HepG2 (cell line): ENCODE measurements around the gene RPH3AL.

Experiments used
- GABPA ChIP-seq, 2 experiments: IDR thresholded peaks; 2 replicates each; pipeline ENCODE4 v1.6.1; 2011 to 2016; ENCODE audit warnings: low read depth in 2 of 2, low read length in 1 of 2, missing biosample characterization in 1 of 2, missing genetic modification characterization in 1 of 2
- JUN ChIP-seq: sonication (generic); formaldehyde crosslinking; IDR thresholded peaks from 2 replicates; pipeline ENCODE4 v1.4.0; 2020; ENCODE audit warnings: mild to moderate bottlenecking, missing genetic modification reagents
- NPAS2 ChIP-seq: sonication (generic); formaldehyde crosslinking; IDR thresholded peaks from 2 replicates; pipeline ENCODE4 v1.8.0; 2022; ENCODE audit warnings: mild to moderate bottlenecking, missing genetic modification reagents, borderline replicate concordance
- TARDBP ChIP-seq: sonication (generic); formaldehyde crosslinking; IDR thresholded peaks from 2 replicates; pipeline ENCODE4 v1.8.0; 2022; ENCODE audit warnings: mild to moderate bottlenecking, missing genetic modification reagents
- ZBTB7A ChIP-seq: sonication (generic); formaldehyde crosslinking; IDR thresholded peaks from 2 replicates; pipeline ENCODE4 v1.8.0; 2022; ENCODE audit warnings: mild to moderate bottlenecking, missing genetic modification reagents
- ZFP36L2 ChIP-seq: sonication (generic); formaldehyde crosslinking; IDR thresholded peaks from 2 replicates; pipeline ENCODE4 v1.4.0; 2020; ENCODE audit warnings: missing genetic modification reagents
- TF ChIP-seq, protein P1 (sequence below): IDR thresholded peaks from 2 replicates; pipeline ENCODE4 v1.6.1; 2012; ENCODE audit warnings: low read depth, low read length, improper control_type of control experiment
- TF ChIP-seq, protein P2 (sequence below): sonication (generic); formaldehyde crosslinking; IDR thresholded peaks from 2 replicates; pipeline ENCODE4 v1.5.0; 2020; ENCODE audit warnings: mild to moderate bottlenecking, missing genetic modification reagents, moderate library complexity
- TF ChIP-seq, protein P3 (sequence below): sonication (generic); formaldehyde crosslinking; IDR thresholded peaks from 2 replicates; pipeline ENCODE4 v1.8.1; 2023; ENCODE audit warnings: mild to moderate bottlenecking, missing genetic modification reagents, borderline replicate concordance
- TF ChIP-seq, protein P4 (sequence below): conservative IDR thresholded peaks from 2 replicates; pipeline ENCODE4 v1.6.1; 2018; ENCODE audit warnings: missing genetic modification reagents

- TF ChIP-seq, protein P1, sequence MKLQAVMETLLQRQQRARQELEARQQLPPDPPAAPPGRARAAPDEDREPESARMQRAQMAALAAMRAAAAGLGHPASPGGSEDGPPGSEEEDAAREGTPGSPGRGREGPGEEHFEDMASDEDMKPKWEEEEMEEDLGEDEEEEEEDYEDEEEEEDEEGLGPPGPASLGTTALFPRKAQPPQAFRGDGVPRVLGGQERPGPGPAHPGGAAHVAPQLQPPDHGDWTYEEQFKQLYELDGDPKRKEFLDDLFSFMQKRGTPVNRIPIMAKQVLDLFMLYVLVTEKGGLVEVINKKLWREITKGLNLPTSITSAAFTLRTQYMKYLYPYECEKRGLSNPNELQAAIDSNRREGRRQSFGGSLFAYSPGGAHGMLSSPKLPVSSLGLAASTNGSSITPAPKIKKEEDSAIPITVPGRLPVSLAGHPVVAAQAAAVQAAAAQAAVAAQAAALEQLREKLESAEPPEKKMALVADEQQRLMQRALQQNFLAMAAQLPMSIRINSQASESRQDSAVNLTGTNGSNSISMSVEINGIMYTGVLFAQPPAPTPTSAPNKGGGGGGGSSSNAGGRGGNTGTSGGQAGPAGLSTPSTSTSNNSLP = no peak
- TF ChIP-seq, protein P2, sequence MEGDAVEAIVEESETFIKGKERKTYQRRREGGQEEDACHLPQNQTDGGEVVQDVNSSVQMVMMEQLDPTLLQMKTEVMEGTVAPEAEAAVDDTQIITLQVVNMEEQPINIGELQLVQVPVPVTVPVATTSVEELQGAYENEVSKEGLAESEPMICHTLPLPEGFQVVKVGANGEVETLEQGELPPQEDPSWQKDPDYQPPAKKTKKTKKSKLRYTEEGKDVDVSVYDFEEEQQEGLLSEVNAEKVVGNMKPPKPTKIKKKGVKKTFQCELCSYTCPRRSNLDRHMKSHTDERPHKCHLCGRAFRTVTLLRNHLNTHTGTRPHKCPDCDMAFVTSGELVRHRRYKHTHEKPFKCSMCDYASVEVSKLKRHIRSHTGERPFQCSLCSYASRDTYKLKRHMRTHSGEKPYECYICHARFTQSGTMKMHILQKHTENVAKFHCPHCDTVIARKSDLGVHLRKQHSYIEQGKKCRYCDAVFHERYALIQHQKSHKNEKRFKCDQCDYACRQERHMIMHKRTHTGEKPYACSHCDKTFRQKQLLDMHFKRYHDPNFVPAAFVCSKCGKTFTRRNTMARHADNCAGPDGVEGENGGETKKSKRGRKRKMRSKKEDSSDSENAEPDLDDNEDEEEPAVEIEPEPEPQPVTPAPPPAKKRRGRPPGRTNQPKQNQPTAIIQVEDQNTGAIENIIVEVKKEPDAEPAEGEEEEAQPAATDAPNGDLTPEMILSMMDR (CRISPR knock-in tag) = no peak
- TF ChIP-seq, protein P3, sequence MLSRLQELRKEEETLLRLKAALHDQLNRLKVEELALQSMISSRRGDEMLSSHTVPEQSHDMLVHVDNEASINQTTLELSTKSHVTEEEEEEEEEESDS (CRISPR knock-in tag) = no peak
- TF ChIP-seq, protein P4, sequence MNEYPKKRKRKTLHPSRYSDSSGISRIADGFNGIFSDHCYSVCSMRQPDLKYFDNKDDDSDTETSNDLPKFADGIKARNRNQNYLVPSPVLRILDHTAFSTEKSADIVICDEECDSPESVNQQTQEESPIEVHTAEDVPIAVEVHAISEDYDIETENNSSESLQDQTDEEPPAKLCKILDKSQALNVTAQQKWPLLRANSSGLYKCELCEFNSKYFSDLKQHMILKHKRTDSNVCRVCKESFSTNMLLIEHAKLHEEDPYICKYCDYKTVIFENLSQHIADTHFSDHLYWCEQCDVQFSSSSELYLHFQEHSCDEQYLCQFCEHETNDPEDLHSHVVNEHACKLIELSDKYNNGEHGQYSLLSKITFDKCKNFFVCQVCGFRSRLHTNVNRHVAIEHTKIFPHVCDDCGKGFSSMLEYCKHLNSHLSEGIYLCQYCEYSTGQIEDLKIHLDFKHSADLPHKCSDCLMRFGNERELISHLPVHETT (CRISPR knock-in tag) = no peak
- TF ChIP-seq JUN (no peak), TARDBP (no peak), GABPA (IDR thresholded peaks at IDR 0.05; ENCODE audit: low read depth, low read length) (no peak), GABPA (CRISPR knock-in tag; IDR thresholded peaks at IDR 0.05; ENCODE audit: low read depth) (no peak), ZBTB7A (CRISPR knock-in tag) (no peak), ZFP36L2 (no peak), NPAS2 (CRISPR knock-in tag) (no peak)
Observed at GRCh38 chr17:332558-333322, 19.9 kb downstream of the RPH3AL start.
